Spinal cord (tissue), 10 donors: ENCODE data around the gene ROR1. TPM values are rescaled to one million over a fixed set of nuclear protein-coding genes. Genes with fewer than 3 reads are reported as not detected.
A peak's percentile ranks its signal among the peaks of the same experiment; 100 is the strongest.
"Not testable (repeated sequence)": the region's sequence is repeated elsewhere in the genome, so short reads cannot be mapped to it uniquely, and the experiment has no call there.

Experiments
- DNase-seq, 6 donors: peaks; one replicate each; pipeline versions ENCODE4 v3.0.0 to v3.0.0-alpha.2; 2013 to 2015; ENCODE audit warnings: low spot score in 6 of 6, low read depth in 4 of 6
- H3K27ac ChIP-seq: one replicate; pipeline ENCODE4 v1.5.1; 2013; ENCODE audit warnings: low read depth, low read length, control low read depth
- H3K27me3 ChIP-seq: one replicate; pipeline ENCODE4 v1.6.1; 2013; ENCODE audit warnings: low read length; ENCODE audit not compliant: control insufficient read depth, insufficient read depth
- H3K36me3 ChIP-seq: one replicate; pipeline ENCODE4 v1.6.1; 2013; ENCODE audit warnings: low read length; ENCODE audit not compliant: control insufficient read depth, insufficient read depth
- H3K4me1 ChIP-seq: one replicate; pipeline ENCODE4 v1.6.1; 2013; ENCODE audit warnings: low read length; ENCODE audit not compliant: control insufficient read depth, insufficient read depth
- H3K4me3 ChIP-seq: one replicate; pipeline ENCODE4 v1.5.1; 2013; ENCODE audit warnings: low read depth, low read length, control low read depth
- H3K9me3 ChIP-seq: one replicate; pipeline ENCODE4 v1.6.1; 2013; ENCODE audit warnings: low read length; ENCODE audit not compliant: control insufficient read depth, insufficient read depth
- WGBS: methylation state at CpG from one replicate; pipeline ENCODE4 v1.1.5; 2013; ENCODE audit warnings: missing lambda C conversion rate; ENCODE audit not compliant: insufficient coverage; 5-methylcytosine and 5-hydroxymethylcytosine counted together
- polyA plus RNA-seq, 2 donors: library from polyadenylated mRNA; unstranded; fragments of 120-200 nt; gene quantifications; one replicate each; pipeline ENCODE4 v1.2.1, GENCODE V29; 2013; ENCODE audit not compliant: insufficient read length in 2 of 2
- total RNA-seq, 2 donors: library from RNA; depleted of rRNA in 1 of 2; stranded (reverse); fragments of 120-200 nt in 1 of 2; fragments of >200 nt in 1 of 2; gene quantifications; one replicate each; pipeline versions ENCODE4 v1.2.3 to v1.2.4, GENCODE V29; 2013 to 2014
- donor health status: healthy.

Gene ROR1
- total and polyA plus RNA-seq, 4 donors = 4.0 to 16.5 (median 7.9) TPM

DNA sequence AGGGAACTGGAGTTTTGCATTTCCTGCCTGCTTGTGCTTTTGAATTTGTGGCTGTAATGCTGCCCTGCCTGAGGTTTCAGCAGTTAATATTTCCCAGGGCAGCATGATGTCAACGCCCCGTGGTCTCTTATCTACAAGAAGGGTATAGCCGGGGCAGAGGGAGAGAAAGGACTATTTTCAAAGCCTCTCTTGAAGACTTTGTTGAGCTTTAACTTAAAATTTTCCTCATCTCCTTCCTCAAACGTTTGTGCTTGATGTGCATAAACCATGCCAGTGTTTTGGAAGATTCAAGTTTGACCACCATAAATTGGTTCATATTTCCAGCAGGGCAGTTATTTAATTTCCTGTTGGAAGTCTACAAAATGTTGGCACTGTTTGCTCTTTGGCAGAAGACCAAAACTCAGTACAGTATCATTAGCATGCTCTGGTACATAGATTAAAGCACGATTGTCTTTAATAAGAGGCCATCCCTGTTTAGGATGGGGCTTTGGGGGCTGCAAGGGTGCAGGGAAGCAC, 43.4 kb downstream of the ROR1 start:
- WGBS = 20% methylated on average over 1 of the region's 5 CpGs
- H3K36me3 ChIP-seq = no peaks in the 10 kb centered on the region
- H3K9me3 ChIP-seq = peaks cover 2% of the 10 kb centered on the region
- H3K27me3 ChIP-seq = no peaks in the 10 kb centered on the region
- no peaks in the 10 kb centered on the region for H3K4me1 ChIP-seq
- peak in 2 of 6 donors; percentile 52 to 69 for DNase-seq
- peak overlapping the region; percentile 75 for H3K27ac ChIP-seq
- no peak overlapping the region for H3K4me3 ChIP-seq

GRCh38 chr1:63817700-63818099, 43.9 kb downstream of the ROR1 start:
- DNase-seq = no peak
- peak overlapping the region; percentile 75 for H3K27ac ChIP-seq
- H3K9me3 ChIP-seq = peaks cover 2% of the 10 kb centered on the region
- 63% methylated on average over 1 of the region's 6 CpGs for WGBS
- H3K4me1 ChIP-seq = no peaks in the 10 kb centered on the region
- no peaks in the 10 kb centered on the region for H3K27me3 ChIP-seq
- no peaks in the 10 kb centered on the region for H3K36me3 ChIP-seq
- no peak overlapping the region for H3K4me3 ChIP-seq

DNA sequence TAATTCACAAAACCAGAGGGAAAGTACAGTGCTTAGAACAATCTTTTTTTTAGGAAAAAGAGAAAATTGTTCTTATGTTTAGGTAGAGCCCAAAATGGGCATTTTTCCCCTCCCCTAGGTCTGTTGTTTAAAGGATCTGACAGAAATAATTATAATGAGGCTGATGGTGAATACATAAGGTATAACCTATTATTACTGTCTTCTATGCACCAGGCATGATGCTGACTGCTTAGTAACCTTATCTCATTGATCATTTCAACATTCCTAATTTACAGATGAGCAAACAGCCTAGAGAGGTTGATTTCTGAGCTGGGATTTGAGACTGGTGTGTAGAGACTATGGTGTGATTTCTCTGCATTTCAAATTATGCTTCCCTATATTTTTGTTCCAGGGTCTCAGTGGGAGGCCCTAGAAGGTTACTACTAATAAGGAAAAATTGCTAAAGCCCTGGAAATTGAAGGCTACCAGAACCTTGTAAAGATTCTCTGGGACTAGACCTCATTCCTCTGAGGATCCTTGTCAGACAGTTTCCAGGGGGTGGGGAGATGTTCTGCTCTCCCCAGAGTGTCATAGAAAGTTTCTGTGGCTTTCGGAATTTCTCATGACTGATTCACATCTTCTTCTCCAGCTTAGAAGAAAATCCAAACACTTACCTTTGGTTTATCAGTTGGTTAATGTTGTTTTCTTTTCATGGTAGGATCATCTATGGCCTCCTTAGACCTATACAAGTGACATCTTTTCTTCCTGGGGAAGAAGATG, 44.9 kb downstream of the ROR1 start:
- no peaks in the 10 kb centered on the region for H3K27me3 ChIP-seq
- no peak overlapping the region for H3K4me3 ChIP-seq
- no CpG with 5 or more reads among the region's 1 CpG for WGBS
- H3K36me3 ChIP-seq = no peaks in the 10 kb centered on the region
- H3K27ac ChIP-seq = no peak overlapping the region
- DNase-seq = no peak
- H3K9me3 ChIP-seq = peaks cover 2% of the 10 kb centered on the region
- no peaks in the 10 kb centered on the region for H3K4me1 ChIP-seq

DNA sequence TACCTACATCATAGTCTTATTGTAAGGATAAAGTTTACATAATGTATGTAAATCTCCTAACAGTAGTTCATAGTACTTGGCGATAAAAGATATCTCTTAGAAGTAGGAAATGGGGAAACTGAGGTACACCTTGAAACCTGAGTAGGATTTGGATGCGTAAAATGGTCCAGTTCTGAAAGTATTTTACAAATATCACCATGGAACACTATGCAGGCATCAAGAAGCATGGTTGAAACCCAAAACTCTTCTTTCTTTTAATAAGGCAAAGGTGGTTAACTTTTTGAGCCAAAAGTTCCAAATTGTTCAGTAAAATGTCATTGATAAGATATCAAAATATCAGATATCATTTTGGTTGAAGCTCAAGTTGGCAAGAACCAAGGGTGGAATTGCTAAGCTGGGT, 46.0 kb downstream of the ROR1 start:
- H3K4me1 ChIP-seq = no peaks in the 10 kb centered on the region
- DNase-seq = no peak
- no peak overlapping the region for H3K27ac ChIP-seq
- H3K4me3 ChIP-seq = no peak overlapping the region
- H3K9me3 ChIP-seq = peaks cover 2% of the 10 kb centered on the region
- no CpG with 5 or more reads among the region's 2 CpGs for WGBS
- no peaks in the 10 kb centered on the region for H3K36me3 ChIP-seq
- no peaks in the 10 kb centered on the region for H3K27me3 ChIP-seq

DNA sequence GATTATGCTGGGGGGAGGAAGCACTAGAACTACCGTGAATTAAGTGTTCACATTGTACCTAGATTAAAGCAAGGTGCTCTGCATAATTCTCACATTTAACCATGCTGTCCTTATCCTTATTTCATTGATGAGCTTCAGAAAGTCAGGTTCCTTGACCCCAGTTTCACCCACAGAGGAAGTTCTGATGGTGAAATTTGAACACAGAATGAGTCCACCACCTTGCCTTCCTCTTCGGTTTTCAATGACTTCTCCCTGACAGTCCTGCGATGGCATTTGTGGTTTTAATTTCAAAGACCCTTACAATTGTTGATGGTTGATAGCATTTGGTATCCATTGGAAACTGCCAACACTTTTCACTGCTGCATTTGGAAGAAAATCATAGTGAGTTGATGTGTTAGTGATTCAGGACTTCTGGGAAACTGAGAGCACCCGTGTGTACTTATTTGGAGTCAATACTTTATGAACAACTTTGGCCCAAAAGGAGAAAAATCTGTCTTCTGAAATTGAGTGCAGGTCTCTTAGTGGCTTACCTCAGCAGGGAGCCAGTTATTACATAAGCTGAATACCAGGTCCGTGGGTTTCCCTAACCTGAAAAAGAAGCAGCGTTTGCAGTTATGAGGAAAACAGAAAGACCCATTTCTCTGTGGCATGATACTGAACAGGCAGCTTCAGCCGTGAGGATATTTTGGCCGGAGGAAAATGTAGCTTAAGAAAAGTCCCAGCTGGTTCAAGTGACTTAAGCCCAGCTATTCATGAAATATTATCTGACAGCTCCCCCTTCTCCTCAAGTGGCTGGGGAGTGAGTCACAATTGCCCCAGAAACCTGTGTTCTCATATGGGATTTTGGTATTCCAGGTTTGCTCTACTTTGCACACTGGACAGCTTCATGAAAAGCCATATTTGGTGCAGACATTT, 47.5 kb downstream of the ROR1 start:
- 50% methylated on average over 2 of the region's 8 CpGs for WGBS
- no peaks in the 10 kb centered on the region for H3K36me3 ChIP-seq
- no peak for DNase-seq
- H3K27me3 ChIP-seq = no peaks in the 10 kb centered on the region
- H3K9me3 ChIP-seq = peaks cover 2% of the 10 kb centered on the region
- H3K4me1 ChIP-seq = no peaks in the 10 kb centered on the region
- H3K4me3 ChIP-seq = no peak overlapping the region
- no peak overlapping the region for H3K27ac ChIP-seq

DNA sequence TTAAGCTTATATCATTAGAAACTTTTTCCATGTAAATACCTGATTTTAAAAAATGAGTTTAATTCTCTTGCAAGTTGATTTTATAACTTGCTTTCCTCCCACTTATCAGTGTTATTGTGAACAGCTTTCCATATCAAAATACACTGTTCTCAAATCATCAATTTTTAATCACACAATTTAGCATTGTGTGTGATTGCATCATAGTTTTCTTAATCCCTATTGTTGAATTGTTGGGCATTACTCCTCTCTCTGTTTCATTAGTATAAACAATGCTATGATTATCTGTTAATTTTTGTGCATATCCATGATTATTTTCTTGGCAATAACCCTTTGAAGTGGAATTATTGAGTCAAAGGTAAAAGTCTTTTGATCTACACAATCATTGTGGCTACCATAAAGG, 48.7 kb downstream of the ROR1 start:
- Histone ChIP-seq H3K9me3 (no peaks in the 10 kb centered on the region), H3K36me3 (no peaks in the 10 kb centered on the region), H3K27ac (no peak overlapping the region), H3K27me3 (no peaks in the 10 kb centered on the region), H3K4me1 (no peaks in the 10 kb centered on the region), H3K4me3 (no peak overlapping the region)
- DNase-seq = no peak

DNA sequence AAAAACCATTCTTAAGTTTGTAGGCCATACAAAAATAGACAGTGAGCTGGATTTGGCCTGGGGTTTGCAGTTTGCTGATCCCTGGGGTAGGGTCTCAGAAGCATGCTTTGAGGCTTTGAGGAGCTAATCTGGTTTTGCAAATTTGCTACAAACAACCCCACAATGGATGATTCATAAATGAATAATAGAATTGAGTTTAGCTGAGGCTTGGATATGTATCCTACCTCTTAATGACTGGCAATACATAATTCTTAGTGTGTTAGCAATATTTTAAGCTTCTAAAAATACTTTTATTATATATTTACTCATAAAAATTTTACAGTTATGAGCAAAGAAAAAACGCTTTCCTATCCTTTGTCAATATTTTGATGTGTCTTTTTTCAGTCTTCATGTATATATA, 50.6 kb downstream of the ROR1 start:
- no peak for DNase-seq
- no peaks in the 10 kb centered on the region for H3K27me3 ChIP-seq
- no peak overlapping the region for H3K27ac ChIP-seq
- no CpG with 5 or more reads among the region's 1 CpG for WGBS
- no peaks in the 10 kb centered on the region for H3K36me3 ChIP-seq
- H3K4me3 ChIP-seq = no peak overlapping the region
- no peaks in the 10 kb centered on the region for H3K9me3 ChIP-seq
- H3K4me1 ChIP-seq = no peaks in the 10 kb centered on the region

DNA sequence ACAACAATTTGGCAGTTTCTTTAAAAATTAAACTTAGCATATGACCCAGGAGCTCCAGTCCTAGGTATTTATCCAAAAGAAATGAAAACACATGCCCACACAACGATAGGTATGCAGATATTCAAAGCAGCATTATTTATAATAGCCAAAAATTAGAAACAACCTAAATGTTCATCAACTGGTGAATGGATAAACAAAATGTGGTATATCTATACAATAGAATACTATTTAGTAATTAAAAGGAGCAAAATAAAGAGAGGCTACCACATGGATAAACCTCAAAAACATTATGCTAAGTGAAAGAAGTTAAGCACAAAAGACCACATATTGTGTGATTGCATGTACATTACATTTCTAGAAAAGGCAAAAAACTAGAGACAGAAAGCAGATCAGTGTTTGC, 51.3 kb downstream of the ROR1 start:
- DNase-seq = no peak
- no CpG with 5 or more reads among the region's 1 CpG for WGBS
- Histone ChIP-seq H3K27me3 (no peaks in the 10 kb centered on the region), H3K4me1 (no peaks in the 10 kb centered on the region), H3K36me3 (no peaks in the 10 kb centered on the region), H3K27ac (no peak overlapping the region), H3K9me3 (no peaks in the 10 kb centered on the region), H3K4me3 (no peak overlapping the region)

DNA sequence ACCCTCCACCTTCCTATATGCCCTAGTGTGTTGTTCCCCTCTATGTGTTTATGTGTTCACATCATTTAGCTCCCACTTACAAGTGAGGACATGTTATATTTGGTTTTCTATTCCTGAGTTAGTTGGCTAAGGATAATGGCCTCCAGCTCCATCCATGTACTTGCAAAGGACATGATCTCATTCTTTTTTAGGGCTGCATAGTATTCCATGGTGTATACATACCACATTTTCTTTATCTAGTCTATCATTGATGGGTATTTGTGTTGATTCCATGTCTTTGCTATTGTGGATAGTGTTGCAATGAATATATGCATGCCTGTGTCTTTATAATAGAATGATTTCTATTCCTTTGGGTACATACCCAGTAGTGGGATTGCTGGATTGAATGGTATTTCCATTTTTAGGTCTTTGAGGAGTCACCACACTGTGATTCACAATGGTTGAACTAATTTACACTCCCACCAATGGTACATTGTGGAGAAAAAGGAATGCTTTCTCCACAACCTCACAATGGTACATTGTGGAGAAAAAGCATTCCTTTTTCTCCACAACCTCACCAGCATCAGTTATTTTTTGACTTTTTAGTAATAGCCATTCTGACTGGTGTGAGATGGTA, 52.5 kb downstream of the ROR1 start:
- H3K27me3 ChIP-seq, H3K4me1 ChIP-seq, H3K4me3 ChIP-seq, DNase-seq, H3K27ac ChIP-seq, H3K9me3 ChIP-seq, H3K36me3 ChIP-seq: not testable (repeated sequence)
